ENCODE results near the gene GARIN5B. TPM values are rescaled to one million over a fixed set of nuclear protein-coding genes. Genes with fewer than 3 reads are reported as not detected.

The GARIN5B gene
- total and polyA plus RNA-seq, 2 of the 13 experiments (the other 11 are each of a cell fraction or from before 2014, with no cell fraction given), result not detected

DNA sequence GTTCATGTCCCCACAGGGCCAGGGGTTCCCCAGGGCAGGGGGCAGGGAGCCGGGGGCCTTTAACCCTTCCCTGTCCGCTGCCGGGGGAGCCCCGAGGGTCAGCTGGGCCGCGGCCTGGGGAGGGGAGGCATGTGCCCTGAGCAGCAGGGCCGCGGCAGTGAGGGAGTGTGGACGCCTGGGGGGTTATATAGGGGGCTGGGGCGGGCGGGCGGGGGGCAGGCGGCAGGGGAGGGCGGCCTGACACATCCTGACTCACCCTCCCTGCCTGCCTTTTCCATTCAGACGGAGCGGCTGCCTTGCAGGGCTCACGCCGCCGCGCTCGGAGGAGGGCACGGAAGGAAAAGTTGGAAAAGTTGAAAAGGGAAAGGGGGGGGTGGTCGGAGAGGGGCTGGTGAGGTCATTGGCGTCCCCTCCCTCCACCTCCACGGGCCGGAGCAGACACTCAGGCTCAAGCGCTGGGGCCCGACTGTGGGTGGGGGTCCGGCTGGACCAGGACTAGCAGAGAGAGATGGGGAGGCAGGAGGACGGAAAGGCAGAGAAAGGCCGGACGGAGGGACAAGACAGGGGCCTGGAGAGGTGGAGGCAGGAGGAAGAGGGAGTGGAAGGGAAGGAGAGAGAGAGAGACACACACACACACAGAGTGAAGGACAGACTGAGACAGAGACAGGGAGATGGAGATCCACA lies 7.4 kb upstream of the GARIN5B start, which contains the start of gene IL11 (continued):
- no peak for TF ChIP-seq SKI (IDR thresholded peaks at IDR 0.05; ENCODE audit: partially characterized antibody)
- TF ChIP-seq ZNF879 (CRISPR knock-in tag; IDR thresholded peaks at IDR 0.05), result no peak

DNA sequence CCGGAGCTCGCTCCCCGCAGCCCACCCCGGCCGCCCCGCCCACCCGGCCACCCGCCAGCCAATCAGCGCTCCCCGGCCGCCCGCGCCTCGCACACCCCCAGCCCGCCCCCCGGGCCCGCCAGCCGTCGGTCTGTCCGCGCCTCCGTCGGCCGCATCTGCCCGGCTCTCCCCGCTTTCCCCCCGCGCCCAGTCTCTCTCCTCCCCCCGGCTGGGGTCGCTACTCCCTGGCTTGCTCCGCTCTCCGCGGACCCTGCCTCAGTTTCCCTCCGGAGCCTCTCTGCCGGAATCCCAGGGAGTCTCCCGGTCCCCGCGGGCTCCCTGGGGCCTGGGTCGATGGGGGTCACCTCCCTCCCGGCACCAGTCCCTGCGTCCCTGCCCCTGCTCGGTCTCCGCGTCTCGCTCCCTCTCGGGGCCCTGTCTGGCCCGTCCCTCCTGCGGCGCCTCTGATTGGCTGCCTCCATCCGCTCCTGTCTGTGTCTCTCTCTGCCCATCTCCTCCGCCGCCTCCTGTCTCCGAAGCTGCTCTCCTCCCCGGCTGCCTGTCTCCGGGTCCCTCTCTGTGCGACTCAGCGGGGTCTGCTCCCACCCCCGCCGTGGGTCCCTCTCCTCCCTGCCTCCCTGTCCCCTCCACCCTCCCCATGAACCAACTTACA lies 6.7 kb upstream of the GARIN5B start:
- DNase-seq (ENCODE audit: low spot score) (no peak), FAIRE-seq (no peak), ATAC-seq (peak; percentile 23)
- no peak overlapping the region for H3K27ac ChIP-seq (ENCODE audit: extremely low read length, insufficient read depth, low read length)
- no TSS peak for BruUV-seq (replicated peaks)
- no peak overlapping the region for H2AFZ ChIP-seq (ENCODE audit: low read length)
- peaks cover 47% of the 10 kb centered on the region for H3K4me1 ChIP-seq (ENCODE audit: insufficient read depth, low read length)
- ChIA-PET POLR2A (interaction anchor here (0.9 to 2.2 kb wide), 3 partner anchors 31 to 111 kb away, joined by 3 to 9 read pairs (median 3); partner anchors contain the start of genes PPP6R1 and UBE2S), CTCF (ENCODE audit: low intra/inter-chr PET ratio, low total read pairs) (no interaction called here)
- 1% methylated on average over 34 of the region's 59 CpGs for WGBS (ENCODE audit: low lambda C conversion rate)
- peaks cover 7 to 35% of the 10 kb centered on the region in 2 experiments; a peak in 4 of 5 replicates for H3K27me3 ChIP-seq (ENCODE audit: control insufficient read depth in 1 of 2, insufficient read depth in 2 of 2, low read length in 2 of 2)
- in situ Hi-C loops (cut with HindIII; ENCODE audit: extremely low pct_ligation_motif_present, low pct_unique_long_range_greater_than_20kb), result no loop called here
- peak overlapping the region; percentile 67 for H3K4me2 ChIP-seq (ENCODE audit: low read depth, low read length)
- H3K4me3 ChIP-seq (replicated peaks in 1 of 3; ENCODE audit: insufficient read depth in 1 of 3, low read depth in 2 of 3, low read length in 3 of 3), result peak overlapping the region in 2 of 3 experiments; percentile 54 to 66; a peak in 3 of 6 replicates
- H3K9ac ChIP-seq (ENCODE audit: insufficient read depth, low read depth, low read length), result no peak overlapping the region
- H3K79me2 ChIP-seq (ENCODE audit: insufficient read depth, low read length), result no peaks in the 10 kb centered on the region
- intact Hi-C loops (cut with micrococcal nuclease; ENCODE audit: unreplicated experiment), result no loop called here
- no peaks in the 10 kb centered on the region for H4K20me1 ChIP-seq (ENCODE audit: insufficient read depth, low read length)
- H3K36me3 ChIP-seq (replicated peaks in 1 of 2; ENCODE audit: control insufficient read depth in 1 of 2, insufficient read depth in 2 of 2, low read length in 2 of 2), result no peaks in the 10 kb centered on the region
- no peak for TF ChIP-seq FUBP1 (CRISPR knock-in tag; IDR thresholded peaks at IDR 0.05; ENCODE audit: borderline replicate concordance)
- TF ChIP-seq EZH2 (conservative IDR thresholded peaks at IDR 0.05; ENCODE audit: low read depth, low read length), result peak; percentile 66
- TF ChIP-seq NFYB (CRISPR knock-in tag; IDR thresholded peaks at IDR 0.05), result 0 out of 2 replicates have a peak, but pooled peaks have one; percentile 19
- peak; percentile 31; the same call in 1 of the 2 replicates for TF ChIP-seq NFYC (CRISPR knock-in tag; IDR thresholded peaks at IDR 0.05)
- peak; percentile 20; the same call in 1 of the 2 replicates for TF ChIP-seq MTF2 (CRISPR knock-in tag; IDR thresholded peaks at IDR 0.05; ENCODE audit: borderline replicate concordance)
- H3K9me3 ChIP-seq (ENCODE audit: low read length), result no peaks in the 10 kb centered on the region
